HG02623 (cell line): ENCODE measurements around the gene SCYGR4.

Experiments used
- ATAC-seq: cut with Tn5 transposase; IDR thresholded peaks from one replicate; pipeline ENCODE4 v1.9.1; 2021; ENCODE audit warnings: moderate library complexity; ENCODE audit not compliant: unreplicated experiment

The SCYGR4 gene

DNA sequence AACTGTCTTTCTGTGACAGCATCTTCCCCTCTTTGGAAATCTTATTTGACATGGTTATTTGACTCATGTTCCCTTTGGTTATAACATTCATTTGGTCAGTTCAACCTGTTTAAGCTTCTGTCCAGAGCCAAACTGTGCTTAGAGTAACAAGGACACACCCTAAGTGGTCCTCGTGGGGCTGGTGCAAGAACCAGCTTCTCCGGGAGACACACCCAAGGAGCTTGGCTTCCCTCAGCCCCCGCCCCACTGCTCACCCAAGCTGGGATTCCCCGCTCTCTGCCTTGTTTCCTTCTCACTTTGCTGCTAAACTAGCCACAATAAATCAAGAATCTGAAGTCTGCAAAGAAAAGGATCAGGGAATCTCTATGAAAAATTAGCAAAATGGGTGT, 4.0 kb upstream of the SCYGR4 start:
- no peak for ATAC-seq

DNA sequence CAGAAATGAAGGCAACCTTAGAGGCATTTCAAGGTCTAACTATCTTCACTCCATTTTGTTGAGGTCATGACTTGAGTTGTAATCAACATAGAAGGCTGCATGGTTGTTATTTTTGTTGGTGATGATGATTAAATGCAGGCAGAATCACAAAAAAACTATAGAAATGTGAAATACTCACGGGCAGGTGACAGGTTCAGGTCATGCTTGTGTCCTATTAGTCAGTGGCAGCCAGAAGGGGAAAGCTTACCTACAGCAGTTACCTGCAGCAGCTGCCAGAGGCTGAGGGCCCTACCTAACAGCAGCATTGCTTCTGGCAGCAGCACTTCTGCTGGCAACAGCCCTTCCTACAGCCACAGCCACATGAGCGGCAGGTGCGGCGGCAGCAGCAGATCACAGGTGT, 3.1 kb upstream of the SCYGR4 start:
- no peak for ATAC-seq

DNA sequence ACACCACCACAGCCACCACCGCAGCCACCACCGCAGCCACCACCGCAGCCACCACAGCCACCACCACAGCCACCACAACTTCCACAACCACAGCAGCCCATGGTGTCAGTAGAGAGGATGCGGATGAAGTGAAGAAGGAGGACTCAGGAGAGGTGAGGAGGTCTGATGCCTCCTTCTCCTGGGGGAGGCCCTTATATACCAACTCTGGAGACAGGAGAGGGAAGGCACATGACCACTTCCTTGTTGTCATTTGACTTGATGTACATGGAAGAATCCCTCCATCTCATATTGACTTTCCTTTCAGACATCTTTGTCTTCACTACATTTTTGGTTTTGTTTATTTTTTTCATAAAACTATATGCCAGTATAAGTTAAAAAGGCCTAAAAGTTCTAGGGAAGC, 2.6 kb upstream of the SCYGR4 start, which contains the start of gene SCYGR3:
TSS of gene SCYGR3 (minus strand) at position 101 of the 400 bp plus-strand sequence. CDS start at position 101, 0 bp downstream.
- no peak for ATAC-seq

GRCh38 chr2:227615181-227615580, 2.1 kb upstream of the SCYGR4 start:
- ATAC-seq: no peak

GRCh38 chr2:227615906-227616305, 1.4 kb upstream of the SCYGR4 start:
- ATAC-seq: no peak

DNA sequence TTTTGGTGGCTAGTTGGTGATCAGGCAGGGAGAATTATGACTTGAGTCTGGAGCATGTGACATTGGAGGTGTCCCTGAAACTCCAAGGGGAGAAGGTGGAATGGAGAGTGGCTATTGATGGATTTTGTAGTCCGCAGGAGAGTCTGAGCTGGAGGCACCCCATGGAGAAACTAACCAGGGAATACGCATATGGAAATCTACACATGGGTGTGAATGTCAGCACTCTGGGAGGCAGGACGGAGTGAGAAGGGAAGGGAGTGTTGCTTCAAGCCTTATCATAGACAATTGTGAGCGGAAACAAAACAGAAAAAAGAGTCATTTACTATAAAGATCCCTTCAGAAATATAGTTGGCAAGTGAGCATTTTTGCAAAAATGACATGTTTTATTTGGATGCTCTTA, 667 bp upstream of the SCYGR4 start:
- no peak for ATAC-seq

- ATAC-seq: no peak
Observed at GRCh38 chr2:227623226-227623625, 5.9 kb downstream of the SCYGR4 start.

DNA sequence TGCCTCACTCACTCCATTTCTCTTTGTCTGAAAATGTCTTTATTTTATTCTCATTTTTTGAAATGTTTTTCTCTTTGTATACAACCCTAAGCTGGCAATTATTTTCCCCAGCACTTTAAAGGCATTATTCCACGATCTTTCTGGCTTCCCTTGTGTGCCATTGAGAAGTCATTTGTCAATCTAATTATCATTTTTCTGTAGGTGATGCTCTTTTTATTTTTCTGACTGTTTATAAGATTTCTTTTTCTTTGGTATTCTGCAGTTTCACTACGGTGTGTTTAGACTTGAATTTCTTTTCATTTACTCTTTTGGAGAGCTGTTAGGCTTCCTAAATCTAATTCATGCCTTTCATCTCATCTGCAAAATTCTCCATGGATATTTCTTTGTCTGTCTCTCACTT, 8.1 kb downstream of the SCYGR4 start:
- ATAC-seq: no peak

DNA sequence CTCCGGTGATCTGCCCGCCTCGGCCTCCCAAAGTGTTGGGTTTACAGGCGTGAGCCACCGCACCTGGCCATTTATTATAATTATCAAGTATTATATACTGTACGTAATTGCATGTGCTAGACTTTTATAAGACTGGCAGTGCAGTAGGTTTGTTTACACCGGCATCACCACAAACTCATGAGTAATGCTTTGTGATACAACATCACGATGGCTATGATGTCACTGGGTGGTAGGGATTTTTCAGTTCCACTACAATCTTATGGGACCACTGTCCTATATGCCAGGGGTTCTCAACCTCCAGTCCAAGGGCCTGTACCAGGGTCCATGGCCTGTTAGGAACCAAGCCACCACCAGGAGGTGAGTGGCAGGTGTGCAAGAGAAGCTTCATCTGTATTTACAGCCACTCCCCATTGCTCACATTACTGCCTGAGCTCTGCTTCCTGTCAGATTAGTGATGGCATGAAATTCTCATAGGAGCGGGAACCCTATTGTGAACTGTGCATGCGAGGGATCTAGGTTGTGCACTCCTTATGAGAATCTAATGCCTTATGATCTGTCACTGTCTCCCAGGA, 9.4 kb downstream of the SCYGR4 start:
- no peak for ATAC-seq

DNA sequence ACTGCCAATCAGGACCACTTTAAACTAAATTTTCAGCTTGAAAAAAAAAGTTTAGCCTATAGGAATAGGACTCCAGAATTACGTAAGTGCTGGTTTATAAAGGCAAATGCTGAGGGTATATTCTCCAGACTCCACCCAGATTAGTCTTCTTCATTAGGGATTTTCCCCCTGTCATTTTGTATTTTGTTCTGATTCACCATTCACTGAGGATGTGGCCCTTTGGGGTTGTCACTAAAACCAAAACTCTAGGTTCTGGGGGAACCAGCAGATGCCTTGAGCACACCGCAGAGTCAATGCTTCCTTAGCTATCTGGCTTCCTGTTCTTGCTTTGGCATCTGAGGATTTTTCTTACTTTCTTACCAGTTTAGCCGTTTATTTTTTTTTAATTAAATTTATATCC, 10.5 kb downstream of the SCYGR4 start:
- peak; percentile 98 for ATAC-seq

- ATAC-seq: no peak
Observed at GRCh38 chr2:227629435-227629834, 12.1 kb downstream of the SCYGR4 start.

GRCh38 chr2:227630322-227630721, 13.0 kb downstream of the SCYGR4 start:
- no peak for ATAC-seq

DNA sequence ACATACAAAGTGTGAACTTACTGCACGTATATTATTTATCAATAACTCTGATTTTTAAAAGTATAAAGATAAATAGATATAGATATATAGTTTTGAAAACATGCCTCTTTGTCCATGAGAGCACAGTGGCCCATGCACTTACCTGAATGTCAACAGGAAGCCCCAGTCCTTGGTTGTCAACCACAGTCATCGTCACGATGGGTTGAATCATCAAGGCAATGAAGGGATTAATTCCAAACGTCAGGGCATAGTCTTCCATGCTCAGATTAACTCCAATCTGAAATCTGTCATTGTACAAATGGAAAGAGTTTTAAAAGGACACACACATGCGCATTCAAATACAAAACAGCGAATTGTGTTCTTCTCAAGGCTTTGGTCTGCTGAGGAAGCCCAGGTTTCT, 15.5 kb downstream of the SCYGR4 start:
- no peak for ATAC-seq

DNA sequence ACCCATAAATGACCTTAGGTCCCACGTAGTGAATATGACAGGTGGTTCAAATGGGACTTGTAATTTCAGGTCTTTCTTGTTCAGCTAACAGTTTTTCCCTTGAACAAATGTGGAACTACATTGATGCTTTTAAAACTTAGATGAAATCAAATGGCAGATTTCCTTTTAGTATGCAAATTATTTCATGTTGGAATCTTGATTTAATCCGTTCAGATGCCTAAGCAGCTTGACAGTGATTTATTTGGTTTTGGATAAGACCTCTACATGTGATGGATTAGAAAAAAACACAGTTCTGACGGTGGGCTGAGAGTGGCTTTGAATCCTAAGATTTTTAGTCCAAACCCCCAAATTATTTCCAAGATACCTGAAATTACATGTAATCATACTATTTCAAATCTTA, 16.9 kb downstream of the SCYGR4 start:
- ATAC-seq: no peak

DNA sequence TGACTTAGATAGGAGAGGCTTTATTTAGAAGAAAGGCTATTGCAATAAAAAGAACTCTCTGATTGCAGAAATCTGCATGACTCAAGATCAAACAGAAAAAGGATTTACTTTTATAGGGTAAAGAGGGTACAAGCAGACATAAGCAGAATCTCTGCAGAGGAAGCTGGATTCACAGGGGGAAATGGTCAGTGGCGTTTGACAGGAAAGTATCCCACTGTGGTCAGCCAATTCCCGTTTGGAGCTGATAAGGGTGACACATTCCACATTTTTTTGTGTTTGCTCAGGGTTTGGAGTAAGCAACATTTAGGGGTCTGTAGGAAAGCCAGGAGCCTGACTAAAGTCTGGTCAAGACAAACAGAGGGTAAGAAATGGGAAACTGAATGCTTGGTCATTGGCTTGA, 25.4 kb downstream of the SCYGR4 start:
- ATAC-seq: no peak

DNA sequence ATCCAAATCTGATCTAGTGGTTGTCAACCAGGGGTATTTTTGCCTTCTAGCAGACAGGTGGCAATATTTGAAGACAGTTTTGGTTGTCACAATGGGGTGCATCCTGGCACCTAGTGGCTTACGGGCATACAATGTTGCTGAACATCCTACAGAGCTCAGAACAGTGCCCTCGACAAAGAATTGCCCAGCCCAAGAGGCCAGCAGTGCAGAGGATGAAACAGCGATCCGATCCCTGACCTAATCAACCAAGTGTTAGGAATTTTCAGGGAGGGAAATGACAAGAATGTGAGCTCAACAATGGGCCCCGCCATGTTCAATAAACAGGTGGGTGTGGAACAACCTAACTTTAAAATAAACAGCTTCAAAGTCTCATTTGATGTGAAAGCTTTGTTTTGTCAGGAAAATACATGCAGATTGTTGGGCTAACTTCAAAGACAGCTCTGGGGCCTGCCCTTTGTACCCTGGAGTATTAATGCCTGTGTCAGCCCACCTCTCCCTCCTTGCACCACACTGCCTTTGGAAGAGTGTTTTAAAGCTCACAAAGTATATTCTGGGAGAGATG, 26.8 kb downstream of the SCYGR4 start:
- ATAC-seq: no peak

GRCh38 chr2:227653419-227653818, 36.1 kb downstream of the SCYGR4 start:
- no peak for ATAC-seq

DNA sequence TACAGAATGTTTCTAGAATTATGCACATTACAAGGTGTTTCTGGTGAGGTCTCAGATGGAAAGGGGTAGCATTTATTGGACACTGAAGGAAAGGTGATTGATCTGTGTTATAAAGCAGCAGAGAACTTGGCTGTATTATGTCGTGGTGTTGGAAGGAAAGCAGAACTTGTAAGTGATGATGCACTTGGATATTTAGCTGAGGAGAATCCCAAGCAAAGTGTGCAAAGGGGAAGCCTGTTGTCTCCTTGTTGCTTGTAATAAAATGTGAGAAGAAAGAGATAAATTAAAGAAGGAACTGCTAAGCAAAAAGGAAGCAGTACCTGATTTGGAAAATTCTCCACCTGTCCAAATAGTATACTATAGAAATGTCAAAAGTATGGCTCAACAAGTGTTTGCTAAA, 37.1 kb downstream of the SCYGR4 start:
- no peak for ATAC-seq

- ATAC-seq: no peak
Observed at GRCh38 chr2:227655454-227655853, 38.2 kb downstream of the SCYGR4 start.

GRCh38 chr2:227657199-227657845, 40.0 kb downstream of the SCYGR4 start:
- ATAC-seq: no peak

- no peak for ATAC-seq
Observed at GRCh38 chr2:227661025-227661649, 43.8 kb downstream of the SCYGR4 start.

GRCh38 chr2:227661827-227662226, 44.5 kb downstream of the SCYGR4 start:
- ATAC-seq: no peak
